HepG2 (cell line): ENCODE results near the gene ZNF142. TPM values are rescaled to one million over a fixed set of nuclear protein-coding genes. Genes with fewer than 3 reads are reported as not detected.
A peak's percentile ranks its signal among the peaks of the same experiment; 100 is the strongest.

Source experiments
- ATAC-seq: fragments of 200-7000 bp; cut with Tn5 transposase; 3 replicates; pipeline ENCODE4 v1.9.1; 2020; ENCODE audit warnings: mild to moderate bottlenecking, moderate library complexity
- BruUV-seq: library from RNA; stranded (reverse); fragments of 400-500 nt; replicated peaks from 2 replicates; lab custom pipeline; 2021; lab: Mats Ljungman, UMichigan
- CTCF ChIA-PET: fragments of 300-600 bp; formaldehyde crosslinking; extraction: SDS; loops from one replicate; lab custom pipeline; 2021; ENCODE audit warnings: low total read pairs, inconsistent platforms, low intra/inter-chr PET ratio; lab: Yijun Ruan, JAX
- POLR2A ChIA-PET: fragments of 350-600 bp; sonication (Branson Sonifier 250); formaldehyde crosslinking; loops from one replicate; lab custom pipeline; 2020; ENCODE audit warnings: antibody characterized with exemption, inconsistent platforms; lab: Yijun Ruan, JAX
- DNase-seq: peaks from one replicate; pipeline ENCODE4 v3.0.0-alpha.2; 2015; ENCODE audit warnings: low spot score
- FAIRE-seq: peaks from 3 replicates; lab custom pipeline; 2011; peaks lifted over from hg19 to GRCh38; lab: Jason Lieb, UNC
- H2AFZ ChIP-seq: one replicate; pipeline ENCODE4 v1.6.1; 2011; ENCODE audit warnings: low read length, inconsistent platforms
- H3K27ac ChIP-seq: fragments of 300-600 bp; 3 replicates; pipeline ENCODE4 v1.8.0; 2011; ENCODE audit warnings: mixed run types, mild to moderate bottlenecking, mixed read lengths, low read length, inconsistent platforms; ENCODE audit not compliant: insufficient read depth; ENCODE audit errors: extremely low read length
- H3K27me3 ChIP-seq, 2 experiments: fragments of 200-600 bp in 1 of 2; 2 replicates in 1 of 2; 3 replicates in 1 of 2; pipeline versions ENCODE4 v1.6.0 to v1.8.0; 2011; ENCODE audit warnings: low read length in 2 of 2, mild to moderate bottlenecking in 2 of 2, moderate library complexity in 2 of 2, inconsistent platforms in 1 of 2; ENCODE audit not compliant: insufficient read depth in 2 of 2, control insufficient read depth in 1 of 2
- H3K36me3 ChIP-seq, 2 experiments: fragments of 200-600 bp in 1 of 2; replicated peaks in 1 of 2; 2 replicates in 1 of 2; 3 replicates in 1 of 2; pipeline versions ENCODE4 v1.5.1 to v1.8.0; 2011; ENCODE audit warnings: low read length in 2 of 2, inconsistent platforms in 1 of 2; ENCODE audit not compliant: insufficient read depth in 2 of 2, control insufficient read depth in 1 of 2
- H3K4me1 ChIP-seq: 2 replicates; pipeline ENCODE4 v1.5.1; 2012; ENCODE audit warnings: low read length, inconsistent platforms; ENCODE audit not compliant: insufficient read depth
- H3K4me2 ChIP-seq: 2 replicates; pipeline ENCODE4 v1.6.0; 2011; ENCODE audit warnings: low read depth, low read length, inconsistent platforms
- H3K4me3 ChIP-seq, 3 experiments: fragments of 200-600 bp in 1 of 3; sonication (generic), shearing (Covaris generic) in 1 of 3; replicated peaks in 1 of 3; 2 replicates each; pipeline ENCODE4 v1.5.1; 2011 to 2016; ENCODE audit warnings: low read length in 3 of 3, inconsistent platforms in 2 of 3, low read depth in 2 of 3, mild to moderate bottlenecking in 2 of 3, control low read depth in 1 of 3, mixed read lengths in 1 of 3; ENCODE audit not compliant: insufficient read depth in 1 of 3
- H3K79me2 ChIP-seq: one replicate; pipeline ENCODE4 v1.6.1; 2011; ENCODE audit warnings: low read length, inconsistent platforms; ENCODE audit not compliant: insufficient read depth
- H3K9ac ChIP-seq: 2 replicates; pipeline ENCODE4 v1.6.0; 2011; ENCODE audit warnings: mild to moderate bottlenecking, low read depth, low read length, inconsistent platforms; ENCODE audit not compliant: insufficient read depth
- H3K9me3 ChIP-seq: 2 replicates; pipeline ENCODE4 v1.5.1; 2012; ENCODE audit warnings: mild to moderate bottlenecking, low read length
- H4K20me1 ChIP-seq: 2 replicates; pipeline ENCODE4 v1.6.0; 2011; ENCODE audit warnings: inconsistent platforms, mild to moderate bottlenecking, low read length, moderate library complexity; ENCODE audit not compliant: insufficient read depth
- GABPA ChIP-seq, 2 experiments: IDR thresholded peaks; 2 replicates each; pipeline ENCODE4 v1.6.1; 2011 to 2016; ENCODE audit warnings: low read depth in 2 of 2, low read length in 1 of 2, missing biosample characterization in 1 of 2, missing genetic modification characterization in 1 of 2
- GFI1 ChIP-seq: sonication (generic); formaldehyde crosslinking; IDR thresholded peaks from 2 replicates; pipeline ENCODE4 v1.5.0; 2020; ENCODE audit warnings: missing genetic modification reagents, mild to moderate bottlenecking, borderline replicate concordance
- SMYD3 ChIP-seq: sonication (generic); formaldehyde crosslinking; IDR thresholded peaks from 2 replicates; pipeline ENCODE4 v1.8.1; 2023; ENCODE audit warnings: mild to moderate bottlenecking, missing genetic modification reagents
- ZMYM2 ChIP-seq: sonication (generic); formaldehyde crosslinking; IDR thresholded peaks from 2 replicates; pipeline ENCODE4 v1.8.0; 2022; ENCODE audit warnings: mild to moderate bottlenecking, missing genetic modification reagents
- WGBS: methylation state at CpG from one replicate; pipeline ENCODE4 v1.1.6; 2017; ENCODE audit warnings: low lambda C conversion rate; 5-methylcytosine and 5-hydroxymethylcytosine counted together
- in situ Hi-C: cut with HindIII; loops from 2 replicates; pipeline ENCODE4 v1.10.0; 2017; ENCODE audit warnings: low pct_unique_long_range_greater_than_20kb; ENCODE audit not compliant: extremely low pct_ligation_motif_present
- intact Hi-C: fragments of 100-400 bp; cut with micrococcal nuclease; formaldehyde crosslinking; loops from one replicate; pipeline ENCODE4 v1.10.0; 2022; ENCODE audit not compliant: unreplicated experiment
- polyA plus RNA-seq, 8 experiments: library from polyadenylated mRNA; depleted of rRNA in 3 of 8; stranded (reverse) in 7 of 8; unstranded in 1 of 8; fragments of >200 nt; fragmentation: Illumina TruSeq in 4 of 8; extraction: Trizol in 4 of 8; gene quantifications; 2 replicates each; pipeline versions ENCODE4 v1.2.1 to v1.2.3, GENCODE V29; 2011 to 2016; ENCODE audit warnings: low read depth in 4 of 8, missing spikeins in 1 of 8, mixed read lengths in 1 of 8; ENCODE audit not compliant: insufficient read depth in 1 of 8
- total RNA-seq, 5 experiments: library from RNA; depleted of rRNA; stranded (reverse); fragments of >200 nt; fragmentation: Illumina TruSeq; extraction: Trizol; gene quantifications; 2 replicates each; pipeline ENCODE4 v1.2.3, GENCODE V29; 2016; ENCODE audit warnings: low read depth in 1 of 5
- TF ChIP-seq, protein P1 (sequence below): sonication (generic); formaldehyde crosslinking; IDR thresholded peaks from 2 replicates; pipeline ENCODE4 v1.4.0; 2020; ENCODE audit warnings: mild to moderate bottlenecking, missing genetic modification reagents
- TF ChIP-seq, protein P2 (sequence below): sonication (generic); formaldehyde crosslinking; IDR thresholded peaks from 2 replicates; pipeline ENCODE4 v1.5.0; 2020; ENCODE audit warnings: missing genetic modification reagents
- TF ChIP-seq, protein P3 (sequence below): conservative IDR thresholded peaks from 2 replicates; pipeline ENCODE4 v1.6.1; 2018; ENCODE audit warnings: missing genetic modification reagents

Gene ZNF142
- total and polyA plus RNA-seq, 2 of the 13 experiments (the other 11 are each of a cell fraction or from before 2014, with no cell fraction given) = 4.8 to 11.4 TPM

DNA sequence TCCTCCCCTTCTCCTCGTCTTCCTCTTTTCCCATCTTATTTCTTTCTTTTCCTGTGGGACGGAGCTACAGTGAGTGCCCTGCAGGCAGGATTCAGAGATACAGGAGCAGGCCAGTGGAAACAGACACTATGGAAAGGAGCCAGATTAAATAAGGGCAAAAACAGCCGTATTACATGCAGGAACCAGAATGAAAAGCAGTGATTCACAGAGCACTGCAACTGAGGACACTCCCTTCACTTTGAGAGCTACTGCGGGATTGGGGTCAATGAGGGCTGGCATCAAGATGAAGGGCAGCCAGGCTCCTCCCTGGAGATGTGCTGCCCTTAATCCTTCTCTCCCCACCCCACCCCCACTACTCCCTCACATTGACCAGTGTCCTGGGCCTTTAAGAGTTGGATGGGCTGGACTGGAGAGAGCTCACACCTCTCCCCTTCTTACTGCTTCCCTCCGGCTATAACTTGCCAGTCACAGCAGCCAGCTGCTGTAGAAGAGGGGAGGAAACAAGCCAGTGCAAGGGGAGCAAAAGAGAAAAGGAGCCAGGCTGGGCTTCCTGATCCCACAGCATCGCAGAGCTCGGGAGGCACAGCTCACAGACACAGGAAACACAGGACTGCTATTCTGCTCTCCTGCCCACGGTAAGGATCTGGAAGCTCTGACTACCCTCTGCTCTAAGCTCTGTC is 51.8 kb downstream of the ZNF142 start, which contains the start of gene PLCD4:
TSS of gene PLCD4 (plus strand) at position 464 of the 680 bp plus-strand sequence. CDS start 7,841 bp downstream, outside the sequence.
- Histone ChIP-seq H3K4me1 (no peaks in the 10 kb centered on the region), H3K36me3 (no peaks in the 10 kb centered on the region), H3K9ac (no peak within 1 kb of the TSS), H3K9me3 (no peaks in the 10 kb centered on the region), H3K4me2 (no peak within 1 kb of the TSS), H3K79me2 (no peaks in the 10 kb centered on the region), H3K27me3 (peaks cover 1 to 22% of the 10 kb centered on the region in 2 experiments; a peak in 3 of 5 replicates), H2AFZ (no peak within 1 kb of the TSS), H4K20me1 (no peaks in the 10 kb centered on the region)
- ATAC-seq (peak; percentile 50), FAIRE-seq (no peak), DNase-seq (no peak)
- no TSS peak for BruUV-seq
- 8% methylated on average over 8 of the region's 8 CpGs for WGBS
- CTCF ChIA-PET = no interaction called here
- POLR2A ChIA-PET = interaction anchor here (0.8 to 1.2 kb wide), 3 partner anchors 9 to 40 kb away, joined by 3 read pairs; partner anchors contain the start of gene USP37
- intact Hi-C loops (no loop called here), in situ Hi-C loops (no loop called here)
- TF ChIP-seq GFI1 (0 out of 2 replicates have a peak, but pooled peaks have one; percentile 28), ZMYM2 (CRISPR knock-in tag) (no peak)
- TF ChIP-seq, all 625 proteins: peak for 1
- no peak within 1 kb of the TSS for H3K27ac ChIP-seq
- no peak within 1 kb of the TSS for H3K4me3 ChIP-seq

DNA sequence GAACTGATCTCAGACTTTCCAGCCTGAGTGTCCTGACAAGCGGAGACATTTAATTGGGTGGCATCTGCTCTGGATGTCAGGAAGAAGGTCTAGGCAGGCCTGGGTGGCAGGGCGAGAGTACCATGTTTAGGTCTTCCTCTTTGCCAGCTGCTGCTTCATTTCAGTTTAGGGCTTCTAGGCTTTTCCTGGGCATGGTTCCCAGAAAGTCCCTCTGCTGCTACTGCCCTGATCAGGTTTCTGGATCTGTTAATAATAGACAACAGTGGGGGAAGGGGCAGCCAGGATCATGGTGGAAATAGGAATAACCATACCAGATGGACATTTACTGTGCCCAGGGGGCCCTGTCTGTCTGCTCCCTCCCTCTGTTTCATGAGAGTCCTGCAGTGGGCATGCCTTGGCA is 54.0 kb downstream of the ZNF142 start:
- FAIRE-seq = no peak
- in situ Hi-C loops (no loop called here), intact Hi-C loops (no loop called here)
- Histone ChIP-seq H3K4me2 (no peak overlapping the region), H3K9me3 (no peaks in the 10 kb centered on the region), H3K36me3 (no peaks in the 10 kb centered on the region), H3K27me3 (peaks cover 0 to 15% of the 10 kb centered on the region in 2 experiments; a peak in 2 of 5 replicates), H3K79me2 (no peaks in the 10 kb centered on the region), H3K27ac (no peak overlapping the region), H3K4me1 (no peaks in the 10 kb centered on the region), H3K4me3 (no peak overlapping the region), H3K9ac (no peak overlapping the region), H4K20me1 (no peaks in the 10 kb centered on the region), H2AFZ (no peak overlapping the region)
- ATAC-seq = no peak
- BruUV-seq = no TSS peak
- WGBS = 58% methylated on average over 2 of the region's 2 CpGs
- DNase-seq = no peak
- CTCF ChIA-PET = no interaction called here
- POLR2A ChIA-PET = no interaction called here
- TF ChIP-seq, protein P1, sequence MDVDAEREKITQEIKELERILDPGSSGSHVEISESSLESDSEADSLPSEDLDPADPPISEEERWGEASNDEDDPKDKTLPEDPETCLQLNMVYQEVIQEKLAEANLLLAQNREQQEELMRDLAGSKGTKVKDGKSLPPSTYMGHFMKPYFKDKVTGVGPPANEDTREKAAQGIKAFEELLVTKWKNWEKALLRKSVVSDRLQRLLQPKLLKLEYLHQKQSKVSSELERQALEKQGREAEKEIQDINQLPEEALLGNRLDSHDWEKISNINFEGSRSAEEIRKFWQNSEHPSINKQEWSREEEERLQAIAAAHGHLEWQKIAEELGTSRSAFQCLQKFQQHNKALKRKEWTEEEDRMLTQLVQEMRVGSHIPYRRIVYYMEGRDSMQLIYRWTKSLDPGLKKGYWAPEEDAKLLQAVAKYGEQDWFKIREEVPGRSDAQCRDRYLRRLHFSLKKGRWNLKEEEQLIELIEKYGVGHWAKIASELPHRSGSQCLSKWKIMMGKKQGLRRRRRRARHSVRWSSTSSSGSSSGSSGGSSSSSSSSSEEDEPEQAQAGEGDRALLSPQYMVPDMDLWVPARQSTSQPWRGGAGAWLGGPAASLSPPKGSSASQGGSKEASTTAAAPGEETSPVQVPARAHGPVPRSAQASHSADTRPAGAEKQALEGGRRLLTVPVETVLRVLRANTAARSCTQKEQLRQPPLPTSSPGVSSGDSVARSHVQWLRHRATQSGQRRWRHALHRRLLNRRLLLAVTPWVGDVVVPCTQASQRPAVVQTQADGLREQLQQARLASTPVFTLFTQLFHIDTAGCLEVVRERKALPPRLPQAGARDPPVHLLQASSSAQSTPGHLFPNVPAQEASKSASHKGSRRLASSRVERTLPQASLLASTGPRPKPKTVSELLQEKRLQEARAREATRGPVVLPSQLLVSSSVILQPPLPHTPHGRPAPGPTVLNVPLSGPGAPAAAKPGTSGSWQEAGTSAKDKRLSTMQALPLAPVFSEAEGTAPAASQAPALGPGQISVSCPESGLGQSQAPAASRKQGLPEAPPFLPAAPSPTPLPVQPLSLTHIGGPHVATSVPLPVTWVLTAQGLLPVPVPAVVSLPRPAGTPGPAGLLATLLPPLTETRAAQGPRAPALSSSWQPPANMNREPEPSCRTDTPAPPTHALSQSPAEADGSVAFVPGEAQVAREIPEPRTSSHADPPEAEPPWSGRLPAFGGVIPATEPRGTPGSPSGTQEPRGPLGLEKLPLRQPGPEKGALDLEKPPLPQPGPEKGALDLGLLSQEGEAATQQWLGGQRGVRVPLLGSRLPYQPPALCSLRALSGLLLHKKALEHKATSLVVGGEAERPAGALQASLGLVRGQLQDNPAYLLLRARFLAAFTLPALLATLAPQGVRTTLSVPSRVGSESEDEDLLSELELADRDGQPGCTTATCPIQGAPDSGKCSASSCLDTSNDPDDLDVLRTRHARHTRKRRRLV = no peak
- TF ChIP-seq, protein P2, sequence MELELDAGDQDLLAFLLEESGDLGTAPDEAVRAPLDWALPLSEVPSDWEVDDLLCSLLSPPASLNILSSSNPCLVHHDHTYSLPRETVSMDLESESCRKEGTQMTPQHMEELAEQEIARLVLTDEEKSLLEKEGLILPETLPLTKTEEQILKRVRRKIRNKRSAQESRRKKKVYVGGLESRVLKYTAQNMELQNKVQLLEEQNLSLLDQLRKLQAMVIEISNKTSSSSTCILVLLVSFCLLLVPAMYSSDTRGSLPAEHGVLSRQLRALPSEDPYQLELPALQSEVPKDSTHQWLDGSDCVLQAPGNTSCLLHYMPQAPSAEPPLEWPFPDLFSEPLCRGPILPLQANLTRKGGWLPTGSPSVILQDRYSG = no peak
- no peak for TF ChIP-seq SMYD3 (CRISPR knock-in tag)
- TF ChIP-seq GABPA (IDR thresholded peaks at IDR 0.05; ENCODE audit: low read depth, low read length) = no peak
- no peak for TF ChIP-seq GABPA (CRISPR knock-in tag; IDR thresholded peaks at IDR 0.05; ENCODE audit: low read depth)
- TF ChIP-seq, protein P3, sequence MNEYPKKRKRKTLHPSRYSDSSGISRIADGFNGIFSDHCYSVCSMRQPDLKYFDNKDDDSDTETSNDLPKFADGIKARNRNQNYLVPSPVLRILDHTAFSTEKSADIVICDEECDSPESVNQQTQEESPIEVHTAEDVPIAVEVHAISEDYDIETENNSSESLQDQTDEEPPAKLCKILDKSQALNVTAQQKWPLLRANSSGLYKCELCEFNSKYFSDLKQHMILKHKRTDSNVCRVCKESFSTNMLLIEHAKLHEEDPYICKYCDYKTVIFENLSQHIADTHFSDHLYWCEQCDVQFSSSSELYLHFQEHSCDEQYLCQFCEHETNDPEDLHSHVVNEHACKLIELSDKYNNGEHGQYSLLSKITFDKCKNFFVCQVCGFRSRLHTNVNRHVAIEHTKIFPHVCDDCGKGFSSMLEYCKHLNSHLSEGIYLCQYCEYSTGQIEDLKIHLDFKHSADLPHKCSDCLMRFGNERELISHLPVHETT (CRISPR knock-in tag) = no peak
